HG02623 (cell line): ENCODE measurements around the gene SCNN1A.

ENCODE experiments used
- ATAC-seq: cut with Tn5 transposase; IDR thresholded peaks from one replicate; pipeline ENCODE4 v1.9.1; 2021; ENCODE audit warnings: moderate library complexity; ENCODE audit not compliant: unreplicated experiment

Gene SCNN1A

GRCh38 chr12:6297170-6297569, 78.2 kb downstream of the SCNN1A start:
- no peak for ATAC-seq
